Right lobe of liver (tissue), 6 donors: Measurements from ENCODE around the gene ZNF474. TPM values are rescaled to one million over a fixed set of nuclear protein-coding genes. Genes with fewer than 3 reads are reported as not detected.

Experiments
- ATAC-seq, 4 donors: fragments of 200-7000 bp; cut with Tn5 transposase; one replicate each; pipeline ENCODE4 v1.9.1; 2020; ENCODE audit warnings: mild to moderate bottlenecking in 4 of 4, moderate library complexity in 4 of 4
- DNase-seq, 3 donors: peaks; one replicate each; pipeline ENCODE4 v3.0.0-alpha.2; 2020
- H3K27ac ChIP-seq, 3 donors: fragments of 200-600 bp; one replicate each; pipeline ENCODE4 v1.8.0; 2022
- H3K27me3 ChIP-seq, 2 donors: fragments of 200-600 bp; one replicate each; pipeline ENCODE4 v1.8.0; 2022
- H3K36me3 ChIP-seq, 4 donors: fragments of 200-600 bp; sonication (generic) in 1 of 4; one replicate each; pipeline versions ENCODE4 v1.5.1 to v1.8.0; 2017 to 2022; ENCODE audit warnings: control low read depth in 1 of 4
- H3K4me1 ChIP-seq, 4 donors: fragments of 200-600 bp; sonication (generic) in 1 of 4; one replicate each; pipeline versions ENCODE4 v1.5.1 to v1.8.0; 2017 to 2022; ENCODE audit warnings: control low read depth in 1 of 4
- H3K4me3 ChIP-seq, 3 donors: fragments of 200-600 bp; one replicate each; pipeline ENCODE4 v1.8.0; 2022
- H3K9me3 ChIP-seq, 4 donors: fragments of 200-600 bp; sonication (generic) in 1 of 4; one replicate each; pipeline versions ENCODE4 v1.5.1 to v1.8.0; 2017 to 2022; ENCODE audit warnings: control low read depth in 1 of 4
- CTCF ChIP-seq, 4 donors: fragments of 200-600 bp in 3 of 4; fragments of 450-650 bp in 1 of 4; IDR thresholded peaks; one replicate each; pipeline versions ENCODE4 v1.5.1 to v1.8.0; 2016 to 2022; ENCODE audit warnings: antibody characterized with exemption in 4 of 4, mild to moderate bottlenecking in 2 of 4
- POLR2A ChIP-seq: fragments of 450-650 bp; IDR thresholded peaks from one replicate; pipeline ENCODE4 v1.6.1; 2017; ENCODE audit warnings: antibody characterized with exemption, mild to moderate bottlenecking
- WGBS: methylation state at CpG from one replicate; pipeline ENCODE4 v1.1.6; 2018; ENCODE audit warnings: low coverage, low lambda C conversion rate; ENCODE audit not compliant: insufficient coverage; ENCODE audit errors: missing lambda C conversion rate; 5-methylcytosine and 5-hydroxymethylcytosine counted together
- intact Hi-C, 2 donors: fragments of 100-400 bp; cut with DNase I; formaldehyde crosslinking; loops; one replicate each; pipeline versions ENCODE4 v1.11.2 to v1.14.1; 2022
- total RNA-seq, 6 experiments: library from RNA; depleted of rRNA in 2 of 6; stranded (reverse); fragments of >200 nt in 2 of 6; fragmentation: NEBNext Ultra II Directional in 3 of 6; extraction: Animal tissue kit (Norgen Biotek cat#: 25700) in 3 of 6; gene quantifications; one replicate each; pipeline versions ENCODE4 v1.1.0 to v1.2.4, GENCODE V29; 2016 to 2023
- donor health status: DM: no; HTN: yes; CAD: no.
- donor health status: DM: no; HTN: no; CAD: no.
- donor health status: DM: no; HTN: no; CAD: no.
- donor health status: DM: no; HTN: yes; CAD: no.
- donor health status: DM: no; HTN: yes; CAD: no.

ZNF474 gene
- total RNA-seq, 6 experiments from 2014 or later = 0.12 TPM; not detected in 5

GRCh38 chr5:122165559-122166078, 36.3 kb downstream of the ZNF474 start:
- Histone ChIP-seq H3K27ac (peak overlapping the region in 1 of 3 donors; percentile 69), H3K4me1 (peaks cover 0 to 24% (median 0%) of the 10 kb centered on the region in 4 donors), H3K36me3 (no peaks in the 10 kb centered on the region), H3K27me3 (no peaks in the 10 kb centered on the region), H3K9me3 (no peaks in the 10 kb centered on the region), H3K4me3 (no peak overlapping the region)
- TF ChIP-seq CTCF (IDR thresholded peaks at IDR 0.05) (no peak), POLR2A (no peak)
- WGBS = 25% methylated on average over 3 of the region's 3 CpGs
- DNase-seq = no peak
- intact Hi-C loops = no loop called here
- ATAC-seq = peak; percentile 71 to 94 (median 80)

GRCh38 chr5:122169350-122170103, 40.2 kb downstream of the ZNF474 start:
- TF ChIP-seq POLR2A (no peak), CTCF (IDR thresholded peaks at IDR 0.05) (no peak)
- Histone ChIP-seq H3K4me1 (peaks cover 0 to 11% (median 0%) of the 10 kb centered on the region in 4 donors), H3K4me3 (no peak overlapping the region), H3K27me3 (no peaks in the 10 kb centered on the region), H3K27ac (no peak overlapping the region), H3K36me3 (no peaks in the 10 kb centered on the region), H3K9me3 (no peaks in the 10 kb centered on the region)
- DNase-seq (no peak), ATAC-seq (no peak)
- WGBS = 96% methylated on average over 3 of the region's 4 CpGs
- intact Hi-C loops = no loop called here

- no peak for DNase-seq
- WGBS = 37% methylated on average over 4 of the region's 4 CpGs
- Histone ChIP-seq H3K9me3 (no peaks in the 10 kb centered on the region), H3K4me1 (peaks cover 0 to 4% (median 0%) of the 10 kb centered on the region in 4 donors), H3K27ac (no peak overlapping the region), H3K4me3 (no peak overlapping the region), H3K36me3 (no peaks in the 10 kb centered on the region), H3K27me3 (no peaks in the 10 kb centered on the region)
- ATAC-seq = no peak
- TF ChIP-seq CTCF (IDR thresholded peaks at IDR 0.05) (no peak), POLR2A (no peak)
- intact Hi-C loops = no loop called here
Measured at GRCh38 chr5:122170620-122171019, 41.3 kb downstream of the ZNF474 start.

GRCh38 chr5:122172207-122172606, 42.9 kb downstream of the ZNF474 start:
- TF ChIP-seq CTCF (IDR thresholded peaks at IDR 0.05) (no peak), POLR2A (no peak)
- no peak for ATAC-seq
- 100% methylated on average over 1 of the region's 1 CpG for WGBS
- no peaks in the 10 kb centered on the region for H3K27me3 ChIP-seq
- H3K27ac ChIP-seq = no peak overlapping the region
- no peak overlapping the region for H3K4me3 ChIP-seq
- H3K36me3 ChIP-seq = no peaks in the 10 kb centered on the region
- no peaks in the 10 kb centered on the region for H3K9me3 ChIP-seq
- H3K4me1 ChIP-seq = no peaks in the 10 kb centered on the region
- DNase-seq = no peak
- intact Hi-C loops = no loop called here
